ENCODE results near the gene ESYT2.

ESYT2 gene

GRCh38 chr7:158802535-158803366 is 26.6 kb downstream of the ESYT2 start:
- DNase-seq, result no peak

- DNase-seq, result no peak
Observed at GRCh38 chr7:158798741-158799140, 30.6 kb downstream of the ESYT2 start.

GRCh38 chr7:158796667-158797066 is 32.6 kb downstream of the ESYT2 start:
- no peak for DNase-seq

GRCh38 chr7:158795272-158795671 is 34.0 kb downstream of the ESYT2 start:
- DNase-seq, result no peak

- no peak for DNase-seq
Observed at GRCh38 chr7:158791107-158791506, 38.2 kb downstream of the ESYT2 start.

- no peak for DNase-seq
Observed at GRCh38 chr7:158789842-158790241, 39.5 kb downstream of the ESYT2 start.

GRCh38 chr7:158786898-158787297 is 42.4 kb downstream of the ESYT2 start:
- no peak for DNase-seq

DNA sequence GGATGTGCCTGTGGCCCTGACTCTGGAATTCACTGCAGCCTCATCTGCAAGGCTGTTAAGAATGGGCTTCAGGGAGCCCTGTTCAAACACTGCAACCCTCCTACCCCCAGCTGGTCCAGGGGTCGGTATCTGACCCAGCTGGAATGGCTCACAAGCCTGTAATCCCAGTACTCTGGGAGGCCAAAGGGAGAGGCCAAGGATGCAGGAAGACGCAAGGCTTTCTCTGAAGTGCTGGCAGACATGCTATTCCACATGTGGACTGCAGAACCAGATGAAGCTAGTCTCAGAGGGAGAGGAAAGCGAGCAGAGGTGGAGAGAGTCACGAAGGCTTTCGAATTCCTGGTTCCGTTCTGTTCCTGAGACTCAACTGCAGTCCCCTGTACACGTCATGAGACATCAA is 45.0 kb downstream of the ESYT2 start:
- DNase-seq, result no peak

DNA sequence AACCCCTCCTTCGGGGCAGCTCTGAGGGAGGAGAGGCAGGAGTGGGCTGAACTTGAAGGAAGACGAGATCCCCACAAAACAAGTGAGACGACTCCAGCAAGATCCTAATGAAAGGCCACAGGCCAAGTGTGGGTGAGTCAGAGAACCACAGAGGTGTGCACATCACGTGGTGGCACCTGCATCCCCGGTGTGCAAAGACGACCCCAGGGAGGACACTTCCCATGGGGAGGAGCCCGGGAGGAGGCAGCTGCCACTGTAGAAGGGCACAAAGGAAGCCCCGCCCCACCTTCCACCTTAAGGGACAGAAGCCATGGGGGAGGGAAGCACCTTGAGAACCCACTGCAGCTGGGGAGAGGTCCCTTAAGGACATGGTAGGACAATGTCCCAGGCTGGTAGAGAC is 45.7 kb downstream of the ESYT2 start:
- no peak for DNase-seq

GRCh38 chr7:158782761-158783401 is 46.4 kb downstream of the ESYT2 start:
- no peak for DNase-seq

GRCh38 chr7:158781974-158782664 is 47.2 kb downstream of the ESYT2 start:
- no peak for DNase-seq

- no peak for DNase-seq
Observed at GRCh38 chr7:158781217-158781973, 47.9 kb downstream of the ESYT2 start.

DNA sequence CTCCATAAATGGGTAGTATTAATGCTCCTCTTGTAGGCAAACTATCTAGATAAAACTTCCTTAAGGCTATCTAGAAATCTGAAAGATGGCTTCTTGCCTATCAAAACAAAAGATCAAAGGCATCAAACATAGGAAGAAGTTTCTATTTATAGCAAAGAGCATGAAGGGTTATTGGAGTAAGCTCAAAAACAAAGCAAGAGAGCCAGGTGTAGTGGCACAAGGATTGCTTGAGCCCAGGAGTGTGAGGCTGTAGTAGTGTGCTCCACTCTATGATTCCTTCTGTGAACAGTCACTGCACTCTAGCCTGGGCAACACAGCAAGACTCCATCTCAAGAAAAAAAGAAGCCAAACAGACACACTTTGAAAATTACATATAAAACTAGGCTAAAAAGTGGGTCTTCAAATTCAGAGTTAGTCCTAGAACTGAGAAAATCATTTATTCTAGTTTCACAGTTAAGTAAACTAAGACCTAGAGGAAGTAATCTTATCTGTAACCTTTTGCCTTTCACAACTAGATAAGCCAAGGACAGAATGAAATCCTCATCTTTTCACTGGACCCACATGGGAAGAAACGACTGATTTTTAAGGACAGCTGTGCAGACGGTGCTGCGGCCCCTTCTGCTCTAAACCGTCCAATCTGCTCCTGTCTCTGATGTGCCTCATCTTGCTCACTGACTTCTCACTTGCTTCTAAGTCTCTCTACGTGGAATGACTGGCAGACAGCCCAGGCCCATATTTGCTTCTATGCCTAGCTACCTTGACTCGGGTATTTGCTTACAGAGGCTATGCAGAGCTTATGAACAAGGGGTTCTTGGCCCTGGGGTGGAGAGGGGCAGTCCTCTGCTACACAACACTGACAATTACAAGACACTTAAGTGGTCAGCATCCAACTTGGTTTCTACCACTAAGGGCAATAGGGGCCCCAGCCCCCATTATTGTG is 50.0 kb downstream of the ESYT2 start:
- no peak for DNase-seq

DNA sequence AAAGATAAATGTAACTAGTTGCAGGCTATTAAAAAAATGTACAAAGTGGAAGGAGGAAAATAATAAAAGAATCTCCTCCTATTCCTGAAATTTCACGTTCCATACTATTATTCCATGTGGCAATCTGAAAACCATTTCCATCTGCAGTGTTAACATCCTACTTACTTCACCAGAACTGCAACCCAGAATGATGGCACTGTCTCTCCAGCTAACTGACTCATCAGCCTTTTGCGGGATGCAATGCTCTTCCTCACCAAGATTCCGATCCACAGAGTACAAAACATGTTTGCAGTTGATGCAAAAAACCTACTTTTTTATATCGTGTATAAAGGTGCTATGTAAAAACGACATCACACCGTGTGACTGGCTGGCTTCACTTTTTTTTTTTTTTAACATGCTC is 50.8 kb downstream of the ESYT2 start:
- DNase-seq, result no peak

GRCh38 chr7:158777793-158778192 is 51.5 kb downstream of the ESYT2 start:
- no peak for DNase-seq

- no peak for DNase-seq
Observed at GRCh38 chr7:158776474-158776873, 52.8 kb downstream of the ESYT2 start.

DNA sequence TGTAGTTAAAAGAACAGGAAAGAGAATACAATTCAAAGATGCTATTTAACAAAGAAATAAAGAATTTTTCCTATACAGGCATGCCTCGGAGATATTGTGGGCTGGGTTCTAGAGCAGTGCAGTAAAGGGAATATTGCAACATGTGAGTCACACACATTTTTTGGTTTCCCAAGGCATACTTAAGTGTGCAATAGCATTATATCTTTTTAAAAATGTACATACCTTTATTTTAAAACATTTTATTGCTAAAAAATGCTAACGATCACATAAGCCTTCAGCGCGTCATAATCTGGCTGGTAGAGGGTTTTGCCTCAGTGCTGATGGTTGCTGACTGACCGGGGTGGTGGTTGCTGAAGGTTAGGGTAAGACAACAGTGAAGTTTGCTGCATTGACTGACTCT is 54.4 kb downstream of the ESYT2 start:
- no peak for DNase-seq

DNA sequence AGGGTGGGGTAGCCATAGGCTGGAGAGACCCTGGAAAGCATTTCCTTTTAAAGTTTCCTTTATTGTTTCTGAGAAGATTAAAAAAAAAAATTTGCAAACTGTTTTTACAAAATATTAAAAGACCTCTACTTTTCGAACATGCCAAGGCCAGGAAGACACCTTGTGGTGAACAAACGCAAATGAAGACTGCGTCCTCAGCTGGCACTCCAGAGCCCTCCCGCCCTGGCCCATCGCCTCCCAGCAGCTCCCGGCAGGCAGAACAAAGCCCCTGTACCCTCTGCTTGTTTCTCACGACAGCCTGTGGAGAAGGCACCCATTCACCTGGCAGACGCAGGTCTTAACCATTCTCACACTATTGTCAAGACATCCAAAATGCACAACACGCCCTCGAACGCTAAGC is 56.4 kb downstream of the ESYT2 start:
- no peak for DNase-seq

- DNase-seq, result no peak
Observed at GRCh38 chr7:158771213-158771834, 58.0 kb downstream of the ESYT2 start.

GRCh38 chr7:158767707-158768106 is 61.6 kb downstream of the ESYT2 start:
- no peak for DNase-seq

GRCh38 chr7:158766570-158767281 is 62.6 kb downstream of the ESYT2 start:
- DNase-seq, result no peak
